ENCODE measurements around the gene LPAR3. TPM values are rescaled to one million over a fixed set of nuclear protein-coding genes. Genes with fewer than 3 reads are reported as not detected.

Gene LPAR3
- total and polyA plus RNA-seq, 12 donors: 4.7 to 17.3 (median 10.7) TPM

DNA sequence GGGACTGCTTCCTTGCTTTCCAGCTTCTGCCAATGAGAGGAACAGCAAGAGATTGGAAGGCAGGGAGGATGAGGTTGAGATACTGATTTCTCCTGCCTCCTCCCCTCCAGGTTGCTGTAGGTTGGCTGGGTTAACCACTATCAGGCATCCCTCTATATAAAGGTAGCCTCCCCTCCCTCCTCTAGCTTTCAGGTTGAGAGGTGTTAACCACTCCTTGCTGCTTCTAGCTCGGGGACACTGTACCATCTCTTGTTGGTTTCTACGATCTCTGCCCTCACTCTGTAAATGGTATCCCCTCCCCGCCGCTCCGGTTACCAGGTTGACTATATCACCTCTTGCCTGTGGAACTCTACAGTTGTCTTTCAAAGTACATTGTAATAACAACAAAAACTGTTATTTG, 16.7 kb downstream of the LPAR3 start:
- Histone ChIP-seq H3K4me3 (no peak overlapping the region), H3K4me1 (no peaks in the 10 kb centered on the region), H3K36me3 (no peaks in the 10 kb centered on the region), H3K27ac (no peak overlapping the region), H3K27me3 (peaks cover 0 to 6% (median 0%) of the 10 kb centered on the region in 7 donors), H3K9me3 (peaks cover 0 to 5% (median 0%) of the 10 kb centered on the region in 11 donors)
- TF ChIP-seq, protein P1, sequence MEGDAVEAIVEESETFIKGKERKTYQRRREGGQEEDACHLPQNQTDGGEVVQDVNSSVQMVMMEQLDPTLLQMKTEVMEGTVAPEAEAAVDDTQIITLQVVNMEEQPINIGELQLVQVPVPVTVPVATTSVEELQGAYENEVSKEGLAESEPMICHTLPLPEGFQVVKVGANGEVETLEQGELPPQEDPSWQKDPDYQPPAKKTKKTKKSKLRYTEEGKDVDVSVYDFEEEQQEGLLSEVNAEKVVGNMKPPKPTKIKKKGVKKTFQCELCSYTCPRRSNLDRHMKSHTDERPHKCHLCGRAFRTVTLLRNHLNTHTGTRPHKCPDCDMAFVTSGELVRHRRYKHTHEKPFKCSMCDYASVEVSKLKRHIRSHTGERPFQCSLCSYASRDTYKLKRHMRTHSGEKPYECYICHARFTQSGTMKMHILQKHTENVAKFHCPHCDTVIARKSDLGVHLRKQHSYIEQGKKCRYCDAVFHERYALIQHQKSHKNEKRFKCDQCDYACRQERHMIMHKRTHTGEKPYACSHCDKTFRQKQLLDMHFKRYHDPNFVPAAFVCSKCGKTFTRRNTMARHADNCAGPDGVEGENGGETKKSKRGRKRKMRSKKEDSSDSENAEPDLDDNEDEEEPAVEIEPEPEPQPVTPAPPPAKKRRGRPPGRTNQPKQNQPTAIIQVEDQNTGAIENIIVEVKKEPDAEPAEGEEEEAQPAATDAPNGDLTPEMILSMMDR (IDR thresholded peaks at IDR 0.05): no peak
- WGBS, 2 donors: 88 to 97% methylated on average over 5 of the region's 5 CpGs
- DNase-seq (no peak), ATAC-seq (no peak)
- intact Hi-C loops (cut with DNase I): no loop called here

GRCh38 chr1:84873366-84873765, 19.6 kb downstream of the LPAR3 start:
- H3K4me3 ChIP-seq: no peak overlapping the region
- H3K36me3 ChIP-seq: no peaks in the 10 kb centered on the region
- DNase-seq: no peak
- ATAC-seq: no peak
- no peak overlapping the region for H3K27ac ChIP-seq
- 88 to 92% methylated on average over 2 of the region's 2 CpGs for WGBS, 2 donors
- peaks cover 0 to 5% (median 0%) of the 10 kb centered on the region in 11 donors for H3K9me3 ChIP-seq
- peaks cover 0 to 14% (median 0%) of the 10 kb centered on the region in 9 donors for H3K4me1 ChIP-seq
- TF ChIP-seq, protein P1 (IDR thresholded peaks at IDR 0.05): no peak
- peaks cover 0 to 6% (median 0%) of the 10 kb centered on the region in 7 donors for H3K27me3 ChIP-seq
- intact Hi-C loops (cut with DNase I): no loop called here

- no peak overlapping the region for H3K27ac ChIP-seq
- no peak overlapping the region for H3K4me3 ChIP-seq
- TF ChIP-seq, protein P1 (IDR thresholded peaks at IDR 0.05): no peak
- H3K36me3 ChIP-seq: no peaks in the 10 kb centered on the region
- 78 to 82% methylated on average over 9 of the region's 9 CpGs for WGBS, 2 donors
- H3K27me3 ChIP-seq: peaks cover 0 to 6% (median 0%) of the 10 kb centered on the region in 7 donors
- DNase-seq (no peak), ATAC-seq (no peak)
- H3K4me1 ChIP-seq: peaks cover 0 to 14% (median 0%) of the 10 kb centered on the region in 9 donors
- H3K9me3 ChIP-seq: peaks cover 0 to 5% (median 0%) of the 10 kb centered on the region in 11 donors
- intact Hi-C loops (cut with DNase I): no loop called here
Observed at GRCh38 chr1:84872696-84873355, 20.2 kb downstream of the LPAR3 start.

DNA sequence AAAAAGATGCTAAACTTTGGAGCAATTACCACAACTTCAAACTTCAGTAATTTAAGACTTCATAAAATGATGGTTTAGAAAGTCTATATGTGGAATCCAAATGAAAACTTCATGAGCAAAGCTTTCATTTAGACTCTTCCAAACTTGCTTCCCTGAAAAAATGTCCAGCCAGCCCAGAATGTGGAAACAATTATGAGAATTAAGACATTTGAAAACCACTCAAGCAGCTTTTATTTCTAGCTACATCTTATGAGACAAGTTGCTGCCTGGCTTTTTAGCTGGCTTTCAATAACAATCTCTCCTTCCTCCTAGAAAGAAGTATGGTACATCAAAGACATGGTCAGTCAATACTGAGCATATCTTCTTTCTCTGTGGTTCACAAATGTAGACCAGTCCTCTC, 21.8 kb downstream of the LPAR3 start:
- no peak for DNase-seq
- H3K4me3 ChIP-seq: no peak overlapping the region
- TF ChIP-seq, protein P1 (IDR thresholded peaks at IDR 0.05): no peak
- H3K27me3 ChIP-seq: no peaks in the 10 kb centered on the region
- peak overlapping the region in 2 of 10 donors; percentile 13 to 37 for H3K27ac ChIP-seq
- H3K9me3 ChIP-seq: peaks cover 0 to 5% (median 0%) of the 10 kb centered on the region in 11 donors
- intact Hi-C loops (cut with DNase I): no loop called here
- no peaks in the 10 kb centered on the region for H3K36me3 ChIP-seq
- peaks cover 0 to 14% (median 0%) of the 10 kb centered on the region in 9 donors for H3K4me1 ChIP-seq
- no peak for ATAC-seq
